Mesodermal cell (in vitro differentiated cells): ENCODE measurements around the gene CTCF.

ENCODE experiments used
- H3K27ac ChIP-seq: 2 replicates; pipeline ENCODE4 v1.7.0; 2013; ENCODE audit warnings: mild to moderate bottlenecking, low read depth, low read length, moderate library complexity; ENCODE audit not compliant: severe bottlenecking
- H3K36me3 ChIP-seq: 2 replicates; pipeline ENCODE4 v1.7.1; 2013; ENCODE audit warnings: mild to moderate bottlenecking, low read length, moderate library complexity; ENCODE audit not compliant: control insufficient read depth, insufficient read depth
- H3K4me1 ChIP-seq: one replicate; pipeline ENCODE4 v1.7.1; 2013; ENCODE audit warnings: mild to moderate bottlenecking, low read length; ENCODE audit not compliant: insufficient read depth, control insufficient read depth, poor library complexity, severe bottlenecking
- H3K4me3 ChIP-seq: 2 replicates; pipeline ENCODE4 v1.7.0; 2013; ENCODE audit warnings: low read length, control low read depth, mild to moderate bottlenecking; ENCODE audit not compliant: insufficient read depth, poor library complexity, severe bottlenecking; ENCODE audit errors: extremely low read depth
- H3K9me3 ChIP-seq: 2 replicates; pipeline ENCODE4 v1.7.1; 2013; ENCODE audit warnings: mild to moderate bottlenecking, low read length, moderate library complexity; ENCODE audit not compliant: control insufficient read depth
- WGBS, 2 experiments: methylation state at CpG; one replicate each; pipeline ENCODE4 v1.1.5; 2013; ENCODE audit warnings: missing lambda C conversion rate in 2 of 2; ENCODE audit not compliant: insufficient coverage in 2 of 2; 5-methylcytosine and 5-hydroxymethylcytosine counted together

Gene CTCF

DNA sequence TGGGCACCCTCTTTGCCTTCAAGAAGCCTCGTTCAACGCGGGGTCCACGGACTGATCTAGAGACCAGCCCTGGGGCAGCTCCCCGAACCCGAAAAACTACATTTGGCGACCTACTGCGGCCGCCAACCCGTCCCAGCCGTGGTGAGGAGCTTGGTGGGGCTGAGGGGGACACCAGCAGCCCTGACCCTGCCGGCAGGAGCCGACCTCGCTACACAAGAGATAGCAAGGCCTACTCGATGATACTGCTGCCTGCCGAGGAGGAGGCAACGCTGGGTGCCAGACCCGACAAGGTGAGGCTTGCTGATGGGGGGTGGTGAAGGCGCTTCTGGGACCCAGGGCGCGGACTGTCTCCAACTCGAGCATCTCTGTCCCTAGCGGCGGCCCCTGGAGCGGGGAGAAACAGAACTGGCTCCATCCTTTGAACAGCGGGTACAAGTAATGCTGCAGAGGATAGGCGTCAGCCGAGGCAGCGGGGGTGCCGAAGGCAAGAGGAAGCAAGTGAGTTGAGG lies 92.1 kb downstream of the CTCF start:
- Histone ChIP-seq H3K27ac (no peak overlapping the region), H3K4me3 (no peak overlapping the region), H3K9me3 (no peaks in the 10 kb centered on the region), H3K36me3 (peaks cover 14% of the 10 kb centered on the region), H3K4me1 (no peaks in the 10 kb centered on the region)
- WGBS, 2 experiments, result 91 to 93% methylated on average over 28 to 30 of the region's 30 CpGs

DNA sequence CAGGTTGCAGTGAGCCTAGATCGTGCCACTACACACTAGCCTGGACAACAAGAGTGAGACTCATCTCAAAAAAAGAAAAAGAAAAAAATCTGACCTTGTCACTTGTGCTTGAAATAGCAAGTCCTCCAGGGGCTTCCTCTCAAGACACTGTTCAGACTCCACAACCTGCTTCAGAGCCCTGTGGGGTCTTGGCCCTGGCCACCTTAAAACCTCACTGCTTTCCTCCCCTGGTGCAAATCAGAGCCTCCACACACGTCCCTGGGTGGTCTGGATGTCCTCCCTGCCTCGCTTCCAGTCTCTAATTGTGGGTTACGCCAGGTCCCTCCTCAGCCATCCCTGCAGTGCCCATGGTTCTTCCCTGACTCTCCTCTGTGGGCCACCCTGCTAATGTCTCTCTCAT lies 93.0 kb downstream of the CTCF start:
- peaks cover 14% of the 10 kb centered on the region for H3K36me3 ChIP-seq
- WGBS, 2 experiments, result 85 to 90% methylated on average over 4 of the region's 4 CpGs
- no peak overlapping the region for H3K4me3 ChIP-seq

DNA sequence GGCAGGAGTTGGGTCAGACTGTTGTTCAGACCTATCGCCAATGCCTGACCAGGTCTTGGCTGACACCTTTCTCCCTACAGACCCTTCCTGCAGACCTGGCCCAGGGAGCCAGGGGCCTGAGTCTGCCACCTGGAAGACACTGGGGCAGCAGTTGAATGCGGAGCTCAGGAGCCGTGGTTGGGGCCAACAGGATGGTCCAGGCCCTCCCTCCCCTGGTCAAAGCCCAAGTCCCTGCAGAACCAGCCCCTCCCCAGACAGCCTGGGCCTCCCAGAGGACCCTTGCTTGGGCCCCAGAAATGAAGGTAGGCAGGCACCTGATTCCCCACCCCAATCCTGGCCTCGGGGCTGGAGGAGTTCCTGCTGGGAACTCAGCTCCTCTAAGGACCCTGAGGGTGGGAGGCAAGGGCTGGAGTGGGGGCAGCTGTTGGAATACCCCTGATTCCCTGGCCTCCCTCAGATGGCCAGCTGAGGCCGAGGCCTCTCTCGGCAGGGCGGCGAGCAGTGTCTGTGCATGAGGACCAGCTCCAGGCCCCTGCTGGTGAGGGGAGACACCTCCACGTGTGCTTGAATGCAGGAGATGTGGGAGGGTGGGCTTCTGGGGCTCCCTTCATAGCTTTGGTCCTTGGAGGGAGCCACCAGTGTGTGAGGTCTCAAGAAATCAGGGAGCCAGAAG lies 94.2 kb downstream of the CTCF start:
- H3K4me3 ChIP-seq, result no peak overlapping the region
- no peaks in the 10 kb centered on the region for H3K9me3 ChIP-seq
- H3K27ac ChIP-seq, result no peak overlapping the region
- WGBS, 2 experiments, result 87 to 92% methylated on average over 6 to 8 of the region's 9 CpGs
- H3K4me1 ChIP-seq, result no peaks in the 10 kb centered on the region
- H3K36me3 ChIP-seq, result peaks cover 14% of the 10 kb centered on the region

More for the DNA sequence above, 93.0 kb downstream of the CTCF start:
- Histone ChIP-seq H3K4me1 (no peaks in the 10 kb centered on the region), H3K9me3 (no peaks in the 10 kb centered on the region), H3K27ac (no peak overlapping the region)

DNA sequence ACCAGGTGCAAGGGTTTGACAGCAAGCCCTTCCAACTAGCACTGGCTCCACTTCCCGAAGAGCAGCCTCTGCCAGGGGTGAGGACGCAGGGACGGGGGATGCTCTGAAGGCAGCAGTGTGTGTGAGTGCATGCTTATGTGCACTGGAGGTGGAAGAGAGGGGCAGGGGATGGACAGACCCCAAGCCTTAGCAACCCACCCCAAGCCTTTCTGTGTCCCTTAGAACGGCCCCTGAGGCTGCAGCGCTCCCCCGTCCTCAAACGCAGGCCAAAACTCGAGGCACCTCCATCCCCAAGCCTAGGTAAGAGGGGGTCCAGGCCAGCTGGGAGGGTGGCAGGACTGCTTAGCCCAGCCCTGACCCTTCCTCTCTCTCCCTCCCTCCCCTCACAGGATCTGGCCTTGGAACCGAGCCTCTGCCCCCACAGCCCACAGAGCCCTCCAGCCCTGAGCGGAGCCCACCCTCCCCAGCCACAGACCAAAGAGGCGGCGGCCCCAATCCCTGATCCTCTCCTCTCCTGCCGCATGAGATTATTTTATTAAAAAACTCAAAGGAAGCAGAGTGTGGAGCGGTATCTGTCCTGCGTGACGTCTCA lies 94.8 kb downstream of the CTCF start:
- 93% methylated on average over 7 to 10 of the region's 16 CpGs for WGBS, 2 experiments

DNA sequence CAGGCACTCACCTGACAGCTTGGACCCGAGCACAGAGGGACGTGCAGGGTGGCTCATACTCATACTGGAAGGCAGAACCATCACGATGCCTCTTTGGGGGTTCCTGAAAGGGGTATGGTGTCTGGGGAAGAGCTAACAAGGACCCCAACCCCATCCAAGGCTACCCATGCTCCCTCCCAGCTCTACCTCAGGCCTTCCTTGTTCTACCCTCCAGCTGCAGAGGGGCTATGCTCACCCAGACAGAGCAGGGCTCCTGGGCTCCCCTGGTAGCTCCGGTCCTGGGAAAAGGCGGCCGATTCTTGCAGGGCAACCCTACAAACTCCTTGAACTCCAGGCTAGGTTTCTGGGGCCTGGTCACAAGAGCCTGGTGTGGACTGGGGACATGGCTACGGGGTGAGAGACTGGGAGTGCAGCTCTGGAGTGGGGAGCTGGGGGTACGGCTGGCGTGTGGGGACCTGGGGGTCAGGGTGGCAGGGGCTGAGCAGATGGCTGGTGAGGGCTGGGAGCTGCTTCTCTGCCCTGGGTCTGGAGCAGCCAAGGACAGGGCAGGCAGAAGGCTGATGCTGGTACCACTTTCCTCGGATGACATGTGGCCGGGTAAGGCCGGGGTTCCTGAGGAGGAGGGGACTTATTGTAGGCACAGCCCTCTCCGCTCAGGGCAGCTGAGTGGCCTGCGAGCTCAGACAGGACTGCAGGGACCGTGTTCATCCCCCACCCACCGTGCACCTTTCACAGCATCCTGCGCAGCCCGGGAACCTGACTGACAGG lies 95.6 kb downstream of the CTCF start:
- Histone ChIP-seq H3K9me3 (no peaks in the 10 kb centered on the region), H3K4me1 (no peaks in the 10 kb centered on the region), H3K36me3 (peaks cover 23% of the 10 kb centered on the region), H3K27ac (no peak overlapping the region), H3K4me3 (no peak overlapping the region)
- 95 to 98% methylated on average over 12 to 14 of the region's 18 CpGs for WGBS, 2 experiments

More for the DNA sequence above, 94.8 kb downstream of the CTCF start:
- Histone ChIP-seq H3K9me3 (no peaks in the 10 kb centered on the region), H3K36me3 (peaks cover 18% of the 10 kb centered on the region), H3K4me3 (no peak overlapping the region), H3K27ac (no peak overlapping the region), H3K4me1 (no peaks in the 10 kb centered on the region)

DNA sequence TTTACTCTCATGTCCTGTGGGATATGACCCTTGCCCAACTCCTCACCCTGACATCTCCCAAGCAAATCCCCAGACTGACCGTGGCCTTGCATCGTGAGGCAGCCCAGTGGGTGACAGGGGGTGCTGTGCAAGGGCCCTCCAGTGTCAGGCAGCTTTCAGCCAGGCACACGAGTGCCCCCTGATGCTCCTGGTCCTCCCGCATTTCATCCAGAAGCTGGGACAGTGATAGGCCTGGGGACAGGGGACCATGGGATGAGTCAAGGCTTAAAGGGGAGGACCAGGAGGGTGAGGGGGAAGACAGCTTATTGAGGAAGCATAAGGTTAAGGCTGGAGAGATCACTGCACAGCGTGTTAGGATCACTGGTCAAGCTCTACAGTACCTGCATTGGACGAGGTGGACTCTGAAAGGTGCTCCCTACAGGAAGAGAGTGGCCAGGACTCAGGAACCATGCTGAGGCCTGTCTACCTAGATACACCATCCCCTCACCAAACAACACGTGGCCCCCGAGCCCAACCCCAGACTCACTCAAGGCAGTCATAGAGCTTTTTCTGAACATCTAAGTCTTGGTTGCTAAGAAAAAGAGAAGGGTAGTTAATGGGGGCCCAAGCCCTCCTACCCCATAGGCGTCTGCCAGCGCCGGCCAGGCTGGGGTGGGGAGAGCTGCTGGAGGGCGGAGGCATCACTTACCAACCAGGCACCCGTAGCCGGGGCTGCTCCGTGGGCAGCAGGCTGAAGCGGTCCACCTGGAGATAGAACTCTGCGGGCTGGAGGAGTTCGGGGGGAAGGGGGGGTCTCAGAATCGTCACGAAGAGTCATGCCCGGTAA lies 96.7 kb downstream of the CTCF start:
- 49 to 62% methylated on average over 6 to 12 of the region's 21 CpGs for WGBS, 2 experiments
- peaks cover 29% of the 10 kb centered on the region for H3K36me3 ChIP-seq
- no peaks in the 10 kb centered on the region for H3K9me3 ChIP-seq
- peak overlapping the region; percentile 79 for H3K4me3 ChIP-seq
- H3K27ac ChIP-seq, result no peak overlapping the region
- H3K4me1 ChIP-seq, result no peaks in the 10 kb centered on the region

DNA sequence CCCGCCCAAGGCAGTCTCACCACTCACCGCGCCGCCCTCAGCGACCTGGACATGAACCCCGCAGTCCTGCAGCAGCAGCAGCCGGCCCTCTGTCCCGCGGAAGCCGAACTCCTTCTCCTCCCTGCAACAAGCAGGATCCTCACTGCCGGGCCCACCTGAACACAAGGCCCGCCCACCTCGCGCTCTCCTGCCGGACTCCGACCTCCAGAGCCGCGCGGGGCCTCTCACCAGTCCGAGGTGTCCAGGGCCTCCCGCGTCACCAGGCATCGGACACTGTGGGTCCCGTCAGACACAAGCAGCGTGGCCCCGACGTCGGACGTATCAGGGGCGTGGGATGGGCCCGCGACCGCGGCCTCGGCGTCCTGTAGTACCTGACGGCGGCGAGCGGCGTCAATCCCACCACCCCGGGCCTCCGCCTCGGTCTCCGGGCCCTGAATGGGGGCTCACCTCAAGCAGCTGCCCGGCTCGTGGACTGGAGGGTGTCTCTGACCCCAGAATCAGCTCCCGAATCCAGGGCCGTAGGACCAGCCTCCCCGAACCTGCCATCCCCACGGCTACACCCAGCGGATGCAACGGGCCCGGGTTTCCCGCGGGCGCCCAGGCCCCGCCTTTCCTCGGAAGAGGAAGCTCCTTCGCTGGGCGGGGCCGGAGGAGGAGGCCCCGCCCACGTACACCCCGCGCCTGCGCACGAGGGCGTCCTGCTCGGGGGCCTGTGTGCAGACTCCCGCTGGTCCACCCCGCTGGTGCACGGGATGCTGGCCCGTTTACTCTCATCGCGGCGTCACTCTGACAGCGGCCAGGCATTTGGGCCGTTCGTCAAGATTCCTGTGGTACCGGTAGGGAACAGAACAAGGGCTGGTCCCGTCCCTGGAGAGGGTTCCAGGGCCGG lies 97.6 kb downstream of the CTCF start, which contains the start of gene ACD:
ACD (minus strand) TSS at position 586 of the 889 bp plus-strand sequence; CDS start at position 546, 40 bp downstream.
- WGBS, 2 experiments, result 1% methylated on average over 78 of the region's 83 CpGs
- peak within 1 kb of the TSS; percentile 85 for H3K27ac ChIP-seq
- peak within 1 kb of the TSS; percentile 79 for H3K4me3 ChIP-seq
- H3K4me1 ChIP-seq, result no peaks in the 10 kb centered on the region
- H3K36me3 ChIP-seq, result peaks cover 32% of the 10 kb centered on the region
- no peaks in the 10 kb centered on the region for H3K9me3 ChIP-seq

DNA sequence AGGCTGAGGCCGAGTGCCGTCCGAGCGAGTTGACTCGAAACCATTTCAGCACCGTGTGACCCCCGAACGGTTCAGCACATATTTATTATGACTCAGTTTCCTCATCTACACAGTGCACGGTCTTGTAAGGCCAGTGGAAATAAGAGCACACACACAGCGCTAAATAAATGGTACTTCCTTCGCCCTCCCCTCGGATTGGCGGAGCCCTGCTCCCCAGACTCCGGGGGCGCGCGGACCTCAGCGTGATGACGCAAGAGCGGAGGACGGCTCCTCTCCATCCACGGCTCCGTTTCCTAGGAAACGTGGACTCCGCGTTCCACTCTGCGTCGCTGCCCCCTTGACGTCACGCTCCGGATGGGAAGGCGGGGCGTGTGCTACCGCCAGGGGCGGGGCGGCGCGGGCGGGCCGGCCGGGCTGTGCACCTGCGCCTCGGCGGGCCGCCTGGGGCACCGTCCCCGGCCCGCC lies 98.3 kb downstream of the CTCF start, which contains the start of gene PARD6A:
PARD6A (plus strand) TSS at position 397 of the 465 bp plus-strand sequence. CDS start 79 bp downstream, outside the sequence.
- Histone ChIP-seq H3K9me3 (no peaks in the 10 kb centered on the region), H3K36me3 (peaks cover 32% of the 10 kb centered on the region), H3K27ac (peak within 1 kb of the TSS; percentile 85), H3K4me1 (peaks cover 3% of the 10 kb centered on the region), H3K4me3 (peak within 1 kb of the TSS; percentile 79)
- 0 to 1% methylated on average over 31 to 47 of the region's 48 CpGs for WGBS, 2 experiments

DNA sequence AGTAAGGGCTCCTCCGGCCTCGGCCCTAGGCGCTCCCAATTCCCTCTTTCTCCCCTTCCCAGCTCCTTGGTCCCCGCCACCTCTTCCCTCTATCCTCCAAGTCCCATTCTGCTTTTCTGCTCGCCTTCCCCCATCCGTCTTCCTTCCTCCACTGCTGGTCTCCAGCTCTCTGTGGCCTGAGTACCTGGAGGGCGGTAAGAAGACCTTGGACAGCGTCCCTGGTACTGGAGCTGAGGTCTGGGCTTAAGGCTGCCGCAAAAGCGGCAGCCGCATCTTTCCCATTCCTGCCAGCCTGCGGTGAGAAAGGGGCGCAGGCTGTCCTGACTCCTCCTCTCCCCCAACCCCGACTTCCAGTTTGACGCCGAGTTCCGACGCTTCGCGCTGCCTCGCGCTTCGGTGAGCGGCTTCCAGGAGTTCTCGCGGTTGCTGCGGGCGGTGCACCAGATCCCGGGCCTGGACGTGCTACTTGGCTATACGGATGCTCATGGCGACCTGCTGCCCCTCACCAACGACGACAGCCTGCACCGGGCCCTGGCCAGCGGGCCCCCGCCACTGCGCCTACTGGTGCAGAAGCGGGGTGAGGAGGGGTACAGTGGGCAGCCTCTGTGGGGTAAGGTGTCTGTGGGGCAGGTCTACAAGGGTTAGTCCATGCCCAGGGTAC lies 98.9 kb downstream of the CTCF start:
- peak overlapping the region; percentile 79 for H3K4me3 ChIP-seq
- no peak overlapping the region for H3K27ac ChIP-seq
- H3K9me3 ChIP-seq, result no peaks in the 10 kb centered on the region
- H3K36me3 ChIP-seq, result peaks cover 32% of the 10 kb centered on the region
- 13 to 24% methylated on average over 34 to 37 of the region's 39 CpGs for WGBS, 2 experiments
- H3K4me1 ChIP-seq, result peaks cover 6% of the 10 kb centered on the region
